ENCODE measurements around the gene RFLNA.

DNA sequence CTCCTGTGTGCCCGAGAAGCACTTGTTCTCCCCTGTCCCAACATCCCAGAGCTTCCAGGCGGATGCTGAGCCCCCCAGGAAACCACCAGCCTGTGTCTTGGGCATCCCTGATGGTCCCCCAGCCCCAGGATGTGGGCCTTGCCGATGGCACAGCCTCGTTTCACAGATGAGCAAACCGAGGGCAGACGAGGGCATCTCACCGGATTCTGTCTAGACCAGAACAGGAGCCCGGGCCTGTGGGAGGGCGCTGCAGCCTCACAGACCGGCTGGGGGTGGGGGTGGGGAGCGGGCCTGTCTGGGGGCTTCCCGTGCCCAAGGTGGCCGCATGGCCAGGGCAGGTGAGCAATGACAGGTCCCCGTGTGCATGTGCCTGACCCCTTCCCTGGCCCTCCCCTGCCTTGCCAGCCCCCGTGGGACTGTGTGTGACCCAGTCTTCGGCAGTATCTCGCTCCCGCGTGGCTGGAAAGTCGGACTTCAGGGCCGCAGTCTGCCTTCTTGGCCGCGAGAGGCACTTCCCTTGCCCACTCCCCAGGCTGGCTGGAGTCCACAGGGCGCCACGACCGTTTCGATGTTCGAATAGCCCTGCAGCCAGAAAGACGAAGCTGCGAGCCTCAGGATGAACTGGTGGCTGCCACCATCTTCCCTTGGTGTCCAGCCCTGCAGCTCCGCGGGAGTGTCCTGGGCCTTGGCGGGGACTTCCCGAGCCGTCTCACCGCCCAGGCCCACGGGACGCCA lies 8.9 kb downstream of the RFLNA start:
- TF ChIP-seq CTCF (IDR thresholded peaks at IDR 0.05) = no peak
- no peak for TF ChIP-seq EP300 (IDR thresholded peaks at IDR 0.05)
